Astrocyte (in vitro differentiated cells and primary cell): ENCODE results near the gene NT5C. TPM values are rescaled to one million over a fixed set of nuclear protein-coding genes. Genes with fewer than 3 reads are reported as not detected.

Experiments
- DNase-seq: peaks from one replicate; pipeline ENCODE4 v3.0.0-alpha.2; 2010; ENCODE audit warnings: low read depth
- FAIRE-seq: peaks from 2 replicates; lab custom pipeline; 2011; peaks lifted over from hg19 to GRCh38; lab: Jason Lieb, UNC
- H2AFZ ChIP-seq: 2 replicates; pipeline ENCODE4 v1.6.0; 2012; ENCODE audit warnings: low read depth, low read length, inconsistent platforms
- H3K27ac ChIP-seq: 2 replicates; pipeline ENCODE4 v1.5.1; 2011; ENCODE audit warnings: low read depth, low read length, inconsistent platforms
- H3K27me3 ChIP-seq: 2 replicates; pipeline ENCODE4 v1.6.0; 2011; ENCODE audit warnings: low read length, inconsistent platforms; ENCODE audit not compliant: insufficient read depth
- H3K36me3 ChIP-seq: 2 replicates; pipeline ENCODE4 v1.5.1; 2011; ENCODE audit warnings: low read length, inconsistent platforms; ENCODE audit not compliant: insufficient read depth
- H3K4me1 ChIP-seq: 2 replicates; pipeline ENCODE4 v1.5.1; 2011; ENCODE audit warnings: low read length, inconsistent platforms; ENCODE audit not compliant: insufficient read depth
- H3K4me2 ChIP-seq: 2 replicates; pipeline ENCODE4 v1.6.0; 2012; ENCODE audit warnings: low read length, inconsistent platforms
- H3K4me3 ChIP-seq: 2 replicates; pipeline ENCODE4 v1.5.1; 2011; ENCODE audit warnings: low read depth, mild to moderate bottlenecking, low read length, inconsistent platforms; ENCODE audit not compliant: insufficient read depth
- H3K79me2 ChIP-seq: 2 replicates; pipeline ENCODE4 v1.6.0; 2012; ENCODE audit warnings: mild to moderate bottlenecking, low read length, inconsistent platforms; ENCODE audit not compliant: insufficient read depth
- H3K9ac ChIP-seq: 2 replicates; pipeline ENCODE4 v1.6.0; 2012; ENCODE audit warnings: mild to moderate bottlenecking, low read length, inconsistent platforms
- H3K9me3 ChIP-seq: 2 replicates; pipeline ENCODE4 v1.5.1; 2012; ENCODE audit warnings: low read depth, mild to moderate bottlenecking, low read length, inconsistent platforms; ENCODE audit not compliant: insufficient read depth
- H4K20me1 ChIP-seq: 2 replicates; pipeline ENCODE4 v1.6.0; 2012; ENCODE audit warnings: low read length, inconsistent platforms; ENCODE audit not compliant: insufficient read depth
- H3K27ac Mint-ChIP-seq: one replicate; pipeline ENCODE4 v1.8.0; 2021; ENCODE audit warnings: mild to moderate bottlenecking, mixed read lengths; ENCODE audit not compliant: unreplicated experiment
- H3K27me3 Mint-ChIP-seq: one replicate; pipeline ENCODE4 v1.8.0; 2021; ENCODE audit warnings: low read depth, mixed read lengths; ENCODE audit not compliant: unreplicated experiment
- H3K36me3 Mint-ChIP-seq: one replicate; pipeline ENCODE4 v1.8.0; 2021; ENCODE audit warnings: low read depth, mixed read lengths; ENCODE audit not compliant: unreplicated experiment
- H3K4me1 Mint-ChIP-seq: one replicate; pipeline ENCODE4 v1.8.0; 2021; ENCODE audit warnings: low read depth, mixed read lengths; ENCODE audit not compliant: unreplicated experiment
- H3K4me3 Mint-ChIP-seq: one replicate; pipeline ENCODE4 v1.8.0; 2021; ENCODE audit warnings: mild to moderate bottlenecking, moderate library complexity, mixed read lengths; ENCODE audit not compliant: unreplicated experiment
- H3K9me3 Mint-ChIP-seq: one replicate; pipeline ENCODE4 v1.8.0; 2021; ENCODE audit warnings: mild to moderate bottlenecking, mixed read lengths; ENCODE audit not compliant: unreplicated experiment
- CTCF ChIP-seq: IDR thresholded peaks from 2 replicates; pipeline ENCODE4 v1.5.1; 2011; ENCODE audit warnings: low read depth, mild to moderate bottlenecking, inconsistent platforms, low read length, moderate library complexity; ENCODE audit not compliant: insufficient read depth
- EZH2 ChIP-seq: IDR thresholded peaks from 2 replicates; pipeline ENCODE4 v1.6.1; 2012; ENCODE audit warnings: mild to moderate bottlenecking, low read length, inconsistent platforms; ENCODE audit not compliant: insufficient read depth
- total RNA-seq: library from RNA; stranded (reverse); gene quantifications from 2 replicates; pipeline ENCODE4 v1.2.1, GENCODE V29; 2021

The NT5C gene
- total RNA-seq, 1 donor from 2014 or later, result 29.5 TPM

DNA sequence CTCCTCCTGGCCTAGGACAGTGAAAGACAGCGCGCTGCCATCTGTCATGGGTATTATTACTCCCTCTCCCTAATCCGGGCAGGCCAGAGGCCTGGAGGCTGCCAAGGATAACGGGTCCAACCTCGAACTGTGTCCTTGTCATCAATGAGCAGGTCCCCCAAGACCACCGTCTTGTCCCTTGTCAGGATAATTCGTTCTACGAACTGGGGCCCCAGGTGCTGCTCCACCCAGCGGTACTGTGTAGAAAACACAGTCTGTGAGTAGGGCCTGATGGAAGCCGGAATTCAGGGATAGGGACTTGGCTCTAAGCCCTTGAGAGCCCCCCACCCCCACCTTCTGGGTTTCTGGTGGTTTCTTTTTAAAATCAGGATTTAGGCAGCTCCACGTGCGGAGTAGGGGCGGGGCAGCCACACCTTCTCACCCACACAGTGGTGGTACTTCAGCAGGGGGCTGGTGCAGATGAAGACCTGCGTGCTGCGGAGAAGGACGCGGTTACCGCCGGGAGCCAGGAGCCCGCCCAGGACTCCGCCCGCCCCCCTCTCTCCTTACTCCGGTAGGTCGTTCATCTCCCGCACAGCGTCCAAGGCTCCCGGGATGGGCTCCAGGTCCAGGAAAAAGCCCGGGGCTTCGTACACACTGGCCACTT lies 787 bp downstream of the NT5C start:
- Mint-ChIP-seq H3K4me1 (peaks cover 6% of the 10 kb centered on the region), H3K27ac (peak overlapping the region; percentile 81), H3K9me3 (no peaks in the 10 kb centered on the region), H3K36me3 (peaks cover 3% of the 10 kb centered on the region), H3K27me3 (no peaks in the 10 kb centered on the region), H3K4me3 (peak overlapping the region; percentile 87)
- Histone ChIP-seq H3K36me3 (peaks cover 16% of the 10 kb centered on the region), H3K4me1 (peaks cover 12% of the 10 kb centered on the region), H3K27ac (peak overlapping the region; percentile 63), H3K9me3 (no peaks in the 10 kb centered on the region), H3K9ac (peak overlapping the region; percentile 89), H2AFZ (peak overlapping the region; percentile 96), H4K20me1 (peaks cover 15% of the 10 kb centered on the region), H3K27me3 (no peaks in the 10 kb centered on the region), H3K4me3 (peak overlapping the region; percentile 73), H3K79me2 (peaks cover 24% of the 10 kb centered on the region), H3K4me2 (peak overlapping the region; percentile 88)
- FAIRE-seq (no peak), DNase-seq (peak; percentile 39)
- TF ChIP-seq EZH2 (no peak), CTCF (peak; percentile 44)

DNA sequence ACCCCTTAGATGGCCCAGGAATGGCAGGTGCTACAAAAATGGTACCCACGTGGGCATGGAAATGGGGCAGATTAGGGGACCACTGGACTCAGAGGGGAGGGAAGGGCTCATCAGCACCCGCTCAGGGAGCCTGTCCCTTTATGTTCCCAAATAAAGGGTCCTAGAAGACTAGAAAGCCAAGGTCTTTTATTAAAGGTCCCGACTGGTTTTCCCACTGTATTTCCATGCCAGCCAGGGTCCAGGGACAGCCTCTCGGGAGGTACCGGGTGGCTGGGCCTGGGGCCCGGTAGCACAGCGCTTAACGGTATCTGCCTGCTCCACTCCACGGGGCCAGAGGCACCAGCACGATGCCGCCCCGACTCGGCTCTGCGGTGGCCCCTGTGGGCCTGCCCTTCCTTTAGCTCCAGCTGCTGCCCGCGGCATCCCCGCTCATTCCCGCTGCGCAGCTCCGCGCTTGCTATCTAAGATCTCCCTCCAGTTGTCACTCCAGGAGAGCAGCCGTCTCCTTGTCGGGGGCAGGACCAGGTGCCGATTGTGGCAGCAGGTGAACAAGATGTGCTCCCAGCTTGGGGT lies 1.4 kb downstream of the NT5C start:
- peaks cover 3% of the 10 kb centered on the region for H3K36me3 Mint-ChIP-seq
- no peaks in the 10 kb centered on the region for H3K9me3 ChIP-seq
- H3K27me3 Mint-ChIP-seq, result no peaks in the 10 kb centered on the region
- H3K9ac ChIP-seq, result peak overlapping the region; percentile 89
- peak overlapping the region; percentile 73 for H3K4me3 ChIP-seq
- H3K4me1 ChIP-seq, result peaks cover 12% of the 10 kb centered on the region
- H3K4me2 ChIP-seq, result peak overlapping the region; percentile 88
- no peaks in the 10 kb centered on the region for H3K9me3 Mint-ChIP-seq
- no peak overlapping the region for H2AFZ ChIP-seq
- H4K20me1 ChIP-seq, result peaks cover 15% of the 10 kb centered on the region
- peaks cover 6% of the 10 kb centered on the region for H3K4me1 Mint-ChIP-seq
- H3K4me3 Mint-ChIP-seq, result peak overlapping the region; percentile 87
- no peak for TF ChIP-seq CTCF
- no peak for TF ChIP-seq EZH2
- H3K27ac Mint-ChIP-seq, result peak overlapping the region; percentile 81
- no peaks in the 10 kb centered on the region for H3K27me3 ChIP-seq
- H3K27ac ChIP-seq, result no peak overlapping the region
- H3K36me3 ChIP-seq, result peaks cover 10% of the 10 kb centered on the region
- DNase-seq (no peak), FAIRE-seq (no peak)
- H3K79me2 ChIP-seq, result peaks cover 24% of the 10 kb centered on the region

- Mint-ChIP-seq H3K36me3 (peaks cover 3% of the 10 kb centered on the region), H3K9me3 (no peaks in the 10 kb centered on the region), H3K27ac (no peak overlapping the region), H3K4me3 (no peak overlapping the region), H3K27me3 (no peaks in the 10 kb centered on the region), H3K4me1 (peaks cover 8% of the 10 kb centered on the region)
- H3K9me3 ChIP-seq, result no peaks in the 10 kb centered on the region
- DNase-seq (no peak), FAIRE-seq (no peak)
- no peak overlapping the region for H2AFZ ChIP-seq
- no peaks in the 10 kb centered on the region for H3K27me3 ChIP-seq
- peaks cover 15% of the 10 kb centered on the region for H4K20me1 ChIP-seq
- peaks cover 24% of the 10 kb centered on the region for H3K79me2 ChIP-seq
- peaks cover 6% of the 10 kb centered on the region for H3K36me3 ChIP-seq
- no peak for TF ChIP-seq CTCF
- no peak for TF ChIP-seq EZH2
- H3K4me3 ChIP-seq, result no peak overlapping the region
- H3K4me2 ChIP-seq, result no peak overlapping the region
- peaks cover 17% of the 10 kb centered on the region for H3K4me1 ChIP-seq
- no peak overlapping the region for H3K9ac ChIP-seq
- no peak overlapping the region for H3K27ac ChIP-seq
Measured at GRCh38 chr17:75129576-75129975, 2.0 kb downstream of the NT5C start.
